CD4-positive, alpha-beta T cell treated with Interleukin-1 beta for 1 hour (primary cell): ENCODE results near the gene DDR2.

Experiments used
- DNase-seq, 2 donors: peaks; one replicate each; pipeline ENCODE4 v3.0.0-alpha.2; 2020 to 2022

DDR2 gene

DNA sequence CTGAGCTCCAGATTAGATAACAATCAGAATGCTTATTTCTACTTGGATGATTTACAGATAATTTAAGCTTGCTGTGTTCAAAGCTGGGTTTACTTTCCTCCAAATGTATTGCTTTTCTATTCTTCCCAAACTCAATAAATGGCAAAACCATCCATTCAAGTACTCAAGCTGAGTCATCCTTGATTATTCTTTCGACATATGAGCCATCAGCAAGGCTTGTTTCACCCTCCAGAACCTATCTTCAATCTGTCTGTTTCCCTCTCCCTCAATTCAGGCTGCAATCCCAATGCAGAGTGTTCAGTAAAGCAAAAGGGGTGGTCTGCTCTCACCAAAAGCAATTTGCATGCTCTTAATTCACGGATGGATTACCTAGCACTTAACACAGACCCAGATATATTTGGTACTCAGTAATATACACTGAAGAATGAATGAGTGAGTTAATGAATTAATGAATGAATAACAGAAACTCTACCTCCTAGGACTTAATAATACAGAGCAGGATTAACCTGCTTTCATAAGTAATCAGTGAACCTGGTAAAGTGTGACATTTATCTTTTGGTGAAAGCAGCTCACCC lies 41.9 kb downstream of the DDR2 start:
- DNase-seq: no peak

DNA sequence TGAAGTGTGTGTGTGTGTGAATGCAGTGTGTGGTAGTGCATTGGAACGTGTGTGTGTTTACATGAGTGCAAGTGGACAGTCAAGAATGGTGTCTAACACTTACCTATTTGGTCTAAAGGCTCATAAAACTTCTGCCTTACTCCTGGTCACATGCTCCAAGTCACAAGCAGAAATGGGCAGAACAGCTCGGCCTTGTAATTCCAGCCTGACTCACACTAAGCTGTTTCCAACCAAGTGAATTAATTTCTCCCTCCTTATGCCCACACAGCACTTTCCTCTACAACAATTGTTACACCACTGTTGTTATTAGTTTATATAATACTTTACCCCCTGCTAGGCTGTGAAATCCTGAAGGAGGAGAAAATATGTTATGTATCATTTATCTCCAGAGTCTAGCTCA lies 43.8 kb downstream of the DDR2 start:
- DNase-seq: no peak

DNA sequence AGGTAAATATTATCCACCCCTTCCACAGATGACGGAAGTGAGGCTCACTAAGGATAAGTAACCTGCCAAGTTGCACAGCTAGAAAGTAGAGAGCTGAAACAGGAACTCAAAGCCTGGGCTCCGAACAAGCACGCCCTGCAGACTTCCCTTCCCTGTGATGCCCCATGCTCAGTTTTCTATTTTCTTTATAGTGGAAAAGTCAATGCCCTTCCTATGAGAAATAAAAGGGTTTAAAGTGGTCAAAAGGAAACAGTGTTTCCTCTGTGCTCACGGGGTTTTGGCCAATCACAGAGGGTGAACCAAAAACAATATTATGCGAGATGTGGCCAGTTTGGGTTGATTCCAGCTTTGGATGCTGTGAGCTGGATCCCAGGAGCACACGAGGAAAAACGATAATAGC lies 44.5 kb downstream of the DDR2 start:
- DNase-seq: no peak

DNA sequence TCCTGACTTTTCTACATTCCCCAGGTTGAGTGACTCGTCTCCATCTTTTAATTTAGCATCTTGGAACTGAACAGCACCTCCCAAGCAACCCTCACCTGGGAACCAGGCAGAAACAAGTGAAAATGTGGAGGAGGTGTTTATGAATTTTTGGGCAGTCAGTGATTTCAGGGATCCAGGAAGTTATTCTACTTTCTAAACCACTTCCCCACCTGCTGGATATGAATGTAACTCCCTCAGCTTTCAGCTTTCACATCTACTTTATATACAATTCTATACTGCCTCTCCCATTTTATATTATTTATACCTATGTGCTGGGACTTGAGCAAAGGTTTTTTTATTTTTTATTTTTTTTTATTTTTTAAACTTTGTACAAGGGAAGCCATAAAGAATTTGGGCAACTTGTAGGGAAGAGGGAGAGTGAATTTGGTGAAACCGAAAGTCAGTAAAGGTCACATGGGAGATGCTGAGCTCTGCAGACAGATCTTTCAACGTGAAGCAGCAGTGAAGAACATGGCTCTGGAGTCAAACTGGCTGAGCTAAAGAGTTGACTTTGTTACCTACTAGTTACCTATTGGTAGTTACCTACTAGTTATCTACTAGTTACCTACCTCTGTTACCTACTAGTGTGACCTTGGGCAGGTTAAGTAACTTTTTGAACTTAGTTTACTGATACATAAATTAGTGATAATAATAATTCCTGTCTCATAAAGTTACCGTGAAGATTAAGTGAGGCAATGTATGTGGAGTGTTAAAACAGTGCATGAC lies 45.5 kb downstream of the DDR2 start:
- DNase-seq: no peak

DNA sequence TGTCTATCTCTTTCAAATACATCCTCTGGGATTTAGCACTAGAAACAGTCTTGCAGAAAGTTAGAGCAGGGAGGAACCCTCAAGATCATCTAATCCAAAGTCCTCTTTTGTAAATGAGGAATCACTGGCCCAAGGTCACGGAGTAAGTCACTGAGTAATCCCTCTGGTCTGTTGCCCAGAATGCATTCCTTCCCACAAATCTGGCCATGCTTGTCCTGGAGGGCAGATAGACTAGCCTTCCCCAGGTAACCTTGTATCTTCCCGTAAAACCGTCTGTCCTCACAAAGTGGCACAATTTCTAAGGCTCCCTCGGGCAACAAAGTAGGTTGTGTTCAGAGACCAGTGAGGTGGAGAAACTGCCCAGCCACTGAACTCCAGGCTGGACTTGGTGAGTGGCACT lies 46.2 kb downstream of the DDR2 start:
- DNase-seq: no peak

DNA sequence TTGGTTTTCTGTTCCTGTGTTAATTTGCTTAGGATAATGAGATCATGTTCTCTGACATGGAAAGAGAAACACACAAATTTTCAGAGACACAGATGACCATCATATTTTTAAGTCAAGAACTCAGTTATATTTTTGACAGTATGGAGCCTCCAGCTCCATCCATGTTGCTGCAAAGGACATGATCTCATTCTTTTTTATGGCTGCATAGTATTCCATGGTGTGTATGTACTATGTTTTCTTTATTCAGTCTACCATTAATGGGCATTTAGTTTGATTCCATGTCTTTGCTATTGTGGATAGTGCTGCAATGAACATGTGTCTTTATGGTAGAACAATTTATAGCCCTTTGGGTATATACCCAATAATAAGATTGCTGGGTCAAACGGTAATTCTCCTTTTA lies 47.0 kb downstream of the DDR2 start:
- no peak for DNase-seq

DNA sequence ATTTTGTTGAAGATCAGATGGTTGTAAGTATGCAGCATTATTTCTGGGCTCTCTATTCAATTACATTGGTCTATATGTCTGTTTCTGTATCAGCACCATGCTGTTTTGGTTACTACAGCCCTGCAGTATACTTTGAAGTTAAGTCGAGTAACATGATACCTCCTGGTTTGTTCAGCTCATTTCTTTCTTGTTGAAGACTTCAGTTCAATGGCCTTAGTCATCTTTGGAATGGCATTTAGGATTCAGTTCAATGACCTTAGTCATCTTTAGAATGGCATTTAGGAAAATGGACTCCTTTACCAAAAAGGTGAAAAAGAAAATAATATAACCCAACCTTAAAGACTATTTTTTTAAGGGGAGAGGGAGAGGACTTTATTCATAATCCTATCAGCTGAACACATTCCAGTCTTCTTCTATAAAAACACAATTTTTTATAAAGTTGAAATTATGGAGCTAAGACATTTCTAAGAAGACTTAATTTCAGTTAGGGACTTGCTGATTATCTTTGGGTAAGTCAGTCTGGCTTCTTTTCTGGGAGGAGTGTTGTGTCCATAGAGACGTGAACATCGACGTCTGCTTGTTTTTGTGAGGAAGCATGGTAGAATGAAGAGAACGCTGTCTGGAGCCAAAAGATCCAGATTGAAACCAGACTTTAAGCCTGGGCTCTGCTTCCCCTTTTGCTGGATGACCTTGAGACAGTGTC lies 48.3 kb downstream of the DDR2 start:
- DNase-seq: no peak

DNA sequence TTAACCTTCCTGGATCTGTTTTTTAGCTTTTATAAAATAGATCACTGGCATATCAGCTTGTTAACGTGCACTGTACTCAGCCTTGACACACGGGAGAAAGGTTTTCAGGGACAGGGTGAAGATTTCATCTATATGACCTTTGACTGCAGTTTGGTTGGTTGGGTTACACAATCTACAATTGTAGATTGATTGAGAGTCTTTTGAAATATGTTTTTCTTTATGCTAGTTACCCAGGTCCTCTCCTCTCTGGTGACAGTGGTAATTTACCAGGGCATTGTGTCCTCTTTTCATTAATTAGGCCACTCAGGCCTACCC lies 48.8 kb downstream of the DDR2 start:
- DNase-seq: no peak

DNA sequence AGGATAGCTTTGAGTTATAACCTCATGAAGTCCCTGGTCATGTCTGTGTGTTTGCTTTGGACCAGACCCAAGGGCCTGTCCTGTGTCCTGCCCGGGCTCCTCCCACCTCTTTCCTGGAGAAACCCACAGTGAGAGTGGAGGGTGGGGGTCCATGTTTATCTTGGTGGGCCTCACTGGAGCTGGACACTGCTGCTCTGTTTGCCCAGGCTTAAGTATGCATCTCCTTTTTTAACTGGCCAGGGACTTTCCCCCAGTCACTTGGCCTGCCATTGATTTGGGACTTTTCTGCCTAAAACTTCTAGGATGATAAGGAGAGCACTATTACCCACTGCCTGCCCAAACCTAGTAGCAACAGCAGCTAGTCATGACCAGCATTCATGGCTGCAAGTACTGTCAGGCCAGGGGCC lies 49.8 kb downstream of the DDR2 start:
- no peak for DNase-seq

DNA sequence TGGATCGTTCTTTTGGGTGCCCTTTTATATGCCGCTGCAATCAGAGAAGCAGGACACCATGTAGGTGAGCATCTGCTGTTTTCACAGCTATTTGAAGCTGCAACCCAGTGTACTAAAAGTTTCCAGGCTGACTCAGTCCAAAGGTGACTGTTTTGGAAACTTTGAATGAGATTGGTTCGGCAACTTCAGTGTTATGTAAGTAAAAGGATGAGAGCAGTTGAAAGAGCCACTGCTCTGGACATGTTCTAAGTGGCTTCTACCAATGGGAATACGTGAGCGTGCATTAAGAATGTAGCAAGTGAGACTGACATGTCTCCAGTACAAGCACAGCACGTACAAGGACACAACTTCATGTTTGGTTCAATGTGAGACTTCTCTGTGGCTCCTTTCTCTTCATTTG lies 55.6 kb downstream of the DDR2 start:
- DNase-seq: no peak

DNA sequence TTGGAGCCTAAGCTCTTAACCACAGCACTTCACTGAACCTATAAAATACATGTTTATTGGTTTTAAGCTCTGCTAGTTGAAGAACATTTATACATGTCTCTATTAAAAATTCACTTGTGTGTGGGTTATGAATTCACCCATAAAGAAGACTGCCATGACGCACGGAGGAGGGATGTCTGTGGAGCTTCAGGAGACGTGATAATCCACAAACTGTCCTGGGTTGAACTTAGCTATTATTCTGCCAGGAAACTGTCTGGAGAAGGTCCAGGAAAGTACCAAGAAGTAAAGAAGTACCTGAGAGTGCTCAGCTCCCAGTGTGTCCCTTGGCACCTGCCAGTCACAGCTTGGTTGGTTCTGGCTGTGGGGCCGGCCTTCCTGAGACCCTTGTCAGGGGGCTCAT lies 56.3 kb downstream of the DDR2 start:
- DNase-seq: no peak

DNA sequence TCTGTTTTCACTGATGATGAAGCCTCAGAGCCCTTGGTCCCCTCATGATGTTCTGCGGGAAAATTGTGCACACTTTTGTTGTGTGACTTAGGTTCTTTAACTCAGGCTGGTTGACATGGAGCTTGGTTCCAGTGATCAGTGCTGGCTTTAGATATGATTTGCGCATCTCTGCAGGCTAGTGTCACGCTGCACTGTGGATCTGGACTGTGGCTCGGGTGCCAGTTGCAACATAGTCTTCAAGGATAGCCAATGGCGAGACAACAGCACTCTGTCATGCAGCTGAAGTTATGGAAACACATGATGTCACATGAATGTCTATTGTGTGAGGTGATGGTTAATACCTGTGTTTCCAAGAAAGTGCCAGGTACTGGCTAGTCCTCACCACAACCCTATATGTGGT lies 56.7 kb downstream of the DDR2 start:
- DNase-seq: no peak

DNA sequence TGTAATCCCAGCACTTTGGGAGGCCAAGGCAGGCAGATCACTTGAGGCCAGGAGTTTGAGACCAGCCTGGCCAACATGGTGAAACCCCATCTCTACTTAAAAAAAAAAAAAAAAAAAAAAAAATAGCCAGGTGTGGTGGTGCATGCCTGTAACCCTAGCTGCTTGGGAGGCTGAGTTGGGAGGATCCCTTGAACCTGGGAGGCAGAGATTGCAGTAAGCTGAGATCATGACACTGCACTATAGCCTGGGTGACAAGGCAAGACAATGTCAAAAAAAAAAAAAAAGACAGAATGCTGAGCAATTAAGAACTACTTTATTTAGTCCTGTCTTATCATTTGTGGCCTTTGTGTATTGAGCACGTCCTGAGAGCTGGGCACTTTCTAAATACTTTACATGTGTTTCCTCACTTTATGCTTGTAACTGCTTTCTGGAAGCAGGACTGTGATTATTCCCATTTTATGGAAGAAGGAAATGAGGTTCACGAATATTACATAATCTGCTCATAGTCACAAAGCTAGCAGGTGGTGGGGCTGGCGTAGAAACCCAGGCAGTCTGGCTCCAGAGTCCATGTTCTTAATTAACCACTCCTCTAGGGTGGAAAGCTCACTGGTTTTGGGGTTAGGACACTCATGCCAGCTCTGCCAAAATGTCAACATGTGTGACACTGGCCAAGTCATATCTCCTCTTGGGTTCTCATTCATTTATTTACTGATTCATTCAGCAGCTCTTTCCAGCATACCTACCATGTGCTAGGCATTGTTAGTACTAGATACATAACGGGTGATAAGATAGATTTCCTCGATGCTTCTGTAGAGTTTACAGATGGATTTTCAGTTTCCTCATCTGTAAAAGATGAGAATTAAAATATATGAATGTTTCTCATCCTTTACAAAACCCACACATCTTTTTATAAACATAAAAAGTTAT lies 57.7 kb downstream of the DDR2 start:
- DNase-seq: no peak

DNA sequence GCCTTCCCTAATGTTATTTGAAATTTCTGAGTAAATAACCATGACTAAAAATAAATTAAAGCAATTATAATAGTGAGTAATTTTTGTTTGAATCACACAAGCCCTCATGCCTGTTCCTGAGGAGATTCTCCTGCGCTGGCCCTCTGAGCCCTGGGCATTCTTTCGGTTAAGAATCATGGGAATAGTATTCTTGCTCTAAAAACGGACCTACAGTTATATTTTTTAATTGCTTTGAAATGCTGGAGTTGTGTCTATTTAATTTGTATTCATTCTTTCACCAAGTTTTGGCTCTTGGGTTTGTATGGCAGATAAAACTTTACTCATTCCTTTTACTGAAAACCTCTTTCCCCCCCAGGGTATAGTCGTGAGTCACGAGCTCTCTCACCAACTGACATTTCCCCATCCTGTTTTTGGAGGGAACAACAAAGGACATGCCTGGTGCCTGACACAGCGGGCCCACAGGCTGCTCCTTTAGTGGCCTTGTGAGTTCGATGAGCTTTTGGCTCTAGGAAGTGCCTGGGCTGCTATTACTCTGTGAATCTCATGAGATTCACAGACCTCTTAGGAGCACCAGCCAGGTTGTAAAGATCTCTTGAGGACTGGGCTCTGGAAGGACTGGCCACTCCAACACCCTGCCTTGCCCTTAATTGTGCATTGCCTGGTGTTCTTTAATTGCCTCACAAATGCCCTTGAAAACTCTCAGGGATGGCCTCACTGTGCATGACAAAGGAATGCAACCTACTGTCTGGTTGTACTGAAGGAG lies 58.6 kb downstream of the DDR2 start:
- DNase-seq: no peak

DNA sequence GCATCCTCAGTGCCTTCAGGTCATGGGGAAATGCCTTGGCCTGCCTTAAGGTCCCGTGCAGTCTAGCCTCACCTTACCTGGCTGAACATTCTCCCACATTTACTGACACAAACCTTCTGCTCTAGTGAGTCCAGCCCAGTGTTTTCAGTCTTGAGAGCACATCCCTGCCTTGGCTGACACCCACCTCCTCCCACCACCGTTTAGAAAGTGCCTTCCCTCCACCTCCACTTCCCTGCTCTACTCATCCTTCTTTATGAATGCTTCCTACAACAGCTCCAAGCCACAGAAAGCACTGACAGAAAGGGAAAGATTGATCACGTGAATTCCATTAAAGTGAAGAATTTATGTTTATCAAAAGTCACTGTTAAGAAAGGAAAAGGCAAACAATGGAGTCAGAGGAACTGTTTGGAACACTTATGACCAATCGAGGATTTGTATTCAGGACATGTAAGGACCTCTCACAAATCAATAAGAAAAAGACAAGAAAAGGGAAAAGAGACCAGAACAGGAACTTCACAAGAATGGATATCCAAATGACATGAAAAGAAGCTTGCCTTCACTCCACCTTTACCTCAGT lies 59.8 kb downstream of the DDR2 start:
- no peak for DNase-seq

DNA sequence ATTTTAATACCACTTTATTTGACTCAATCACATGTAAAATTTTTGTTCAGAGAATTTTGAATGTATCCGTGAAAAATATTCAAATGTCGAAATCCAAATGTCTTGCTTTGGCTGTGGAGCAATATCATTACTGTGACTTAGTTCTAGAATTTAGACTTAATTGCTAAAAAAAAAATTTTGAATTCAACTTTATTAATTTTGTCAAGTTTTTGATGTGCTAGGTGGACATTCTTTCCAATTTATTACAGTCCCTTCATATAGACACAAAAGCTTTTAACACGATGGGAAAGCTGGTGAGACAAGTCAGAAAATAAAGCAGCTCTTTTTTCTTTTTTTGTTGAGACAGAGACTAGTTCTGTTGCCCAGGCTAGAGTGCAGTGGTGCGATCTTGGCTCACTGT lies 62.6 kb downstream of the DDR2 start:
- DNase-seq: no peak

DNA sequence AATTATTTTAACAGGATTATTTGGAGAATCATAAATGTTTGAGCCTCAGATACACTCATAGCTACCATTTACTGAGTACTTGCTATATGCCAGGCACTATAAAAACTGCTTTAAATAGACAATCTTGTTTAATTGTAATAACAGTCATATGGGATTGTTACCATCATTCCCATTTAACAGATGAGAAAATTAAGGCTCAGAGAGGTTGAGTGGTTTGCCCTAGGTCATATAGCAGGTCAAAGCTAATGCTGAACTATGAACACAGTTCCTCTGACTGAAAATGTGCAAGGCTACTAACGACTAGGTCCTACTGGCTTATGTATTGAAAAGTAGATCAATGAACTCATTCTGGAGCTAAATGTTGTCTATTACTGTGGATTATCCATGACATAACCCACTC lies 63.4 kb downstream of the DDR2 start:
- DNase-seq: no peak

DNA sequence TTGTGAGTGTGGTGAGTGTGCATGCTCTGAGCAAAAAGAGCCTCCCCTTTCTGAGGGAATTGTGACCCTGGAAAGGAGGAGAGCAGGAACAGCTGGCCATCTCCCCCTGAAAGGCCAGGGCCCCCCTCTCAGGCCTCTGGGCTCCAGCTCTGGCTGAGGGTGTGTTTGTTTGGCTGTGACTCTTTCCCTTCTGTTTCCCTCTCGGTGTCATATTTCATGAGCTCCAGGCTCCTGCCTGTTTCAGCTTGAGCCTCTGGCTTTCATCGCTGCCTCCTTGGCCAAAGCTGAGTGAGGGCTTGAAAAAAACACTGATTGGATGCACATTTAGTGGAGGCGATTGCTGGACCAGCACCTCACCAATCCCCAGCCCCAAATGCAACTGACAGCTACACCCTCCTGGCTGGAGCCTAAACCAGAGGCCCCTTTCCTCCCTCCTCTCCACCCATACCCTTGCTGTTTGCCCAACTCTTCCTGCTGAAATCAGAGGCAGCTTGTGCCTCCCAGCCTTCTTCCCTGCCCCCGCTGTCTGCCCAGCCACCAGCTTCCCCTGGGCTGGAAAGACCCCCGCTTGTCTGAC lies 64.1 kb downstream of the DDR2 start:
- DNase-seq: no peak

DNA sequence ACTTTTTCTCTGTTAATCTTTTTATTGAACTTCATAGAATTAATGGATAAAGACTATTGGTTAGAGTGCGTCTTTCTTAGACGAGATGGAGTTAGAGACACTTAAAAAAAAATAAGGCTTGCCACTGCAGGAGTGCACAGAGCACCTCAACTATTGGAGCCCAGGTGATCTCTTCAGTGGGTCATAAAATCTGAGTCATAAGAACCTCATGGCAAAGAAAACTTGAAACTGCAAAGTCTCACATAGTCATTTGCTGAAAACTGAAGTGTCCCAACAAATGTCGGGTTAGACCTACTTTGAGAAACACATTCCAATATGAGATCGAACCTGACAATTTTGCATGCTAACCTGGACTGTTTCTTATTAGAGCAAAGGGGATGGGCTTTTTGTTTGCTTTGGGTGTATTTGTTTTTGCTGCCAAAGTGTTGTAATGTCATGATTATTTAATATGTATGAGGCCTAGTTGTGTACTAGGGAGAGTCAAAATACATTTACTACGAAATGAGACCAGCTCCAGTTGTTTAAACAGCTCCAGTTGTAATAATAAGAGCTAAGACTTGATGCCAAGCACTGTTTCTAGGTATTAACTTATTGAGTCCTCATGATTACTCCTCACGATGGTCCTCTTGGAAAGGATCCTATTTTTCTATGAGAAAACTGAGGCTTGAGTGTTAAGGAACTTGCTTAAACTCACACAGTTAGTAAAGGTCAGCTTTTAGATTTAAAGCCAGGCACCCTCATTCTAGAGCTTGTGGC lies 65.1 kb downstream of the DDR2 start:
- DNase-seq: no peak

DNA sequence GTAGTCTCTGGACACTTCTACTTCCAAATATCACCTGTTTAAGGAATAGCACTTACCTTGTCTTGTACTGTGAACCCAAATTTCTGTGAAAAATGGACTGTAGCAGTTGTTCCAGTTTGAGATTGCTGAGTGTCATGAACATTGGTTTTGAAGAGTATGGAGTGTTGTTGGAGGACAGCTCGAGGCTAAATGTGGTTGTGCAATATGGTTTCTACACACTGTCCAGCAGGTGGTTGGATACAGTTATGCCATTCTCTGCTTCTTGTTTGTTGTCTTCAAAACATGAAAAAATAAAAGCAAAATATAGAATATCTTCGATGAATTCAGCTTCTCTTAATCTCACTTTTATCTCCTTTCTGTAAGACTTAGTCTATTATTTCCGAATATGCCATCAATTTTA lies 67.1 kb downstream of the DDR2 start:
- no peak for DNase-seq

DNA sequence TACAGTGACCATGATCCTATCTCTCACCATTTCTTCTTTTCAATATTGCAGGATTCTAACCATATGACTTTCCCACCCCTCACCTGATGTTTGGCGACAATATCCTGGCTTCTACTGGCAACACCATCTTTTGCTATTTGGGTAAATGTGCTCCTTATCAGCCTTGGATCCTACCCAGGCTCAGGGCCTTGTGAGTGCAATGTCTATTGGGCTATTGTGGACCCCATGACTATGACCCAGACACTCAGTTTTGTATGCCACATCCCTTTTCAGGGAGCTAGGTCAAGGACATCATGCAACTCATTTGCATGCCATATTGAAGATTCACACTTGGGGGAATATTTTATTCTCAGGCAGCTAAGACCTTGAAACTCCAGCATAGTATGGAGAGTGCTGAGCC lies 67.9 kb downstream of the DDR2 start:
- no peak for DNase-seq
